Natural killer cell (primary cell): ENCODE results near the gene TMEM132A. TPM values are rescaled to one million over a fixed set of nuclear protein-coding genes. Genes with fewer than 3 reads are reported as not detected.

Experiments used
- ATAC-seq, 3 donors: fragments of 150-1000 bp in 2 of 3; fragments of 200-7000 bp in 1 of 3; cut with Tn5 transposase; 1 replicate in 1 of 3; 2 replicates in 2 of 3; pipeline ENCODE4 v1.10.0; 2021; ENCODE audit warnings: mild to moderate bottlenecking in 2 of 3, moderate library complexity in 2 of 3
- DNase-seq, 2 donors: peaks; one replicate each; pipeline versions ENCODE4 v3.0.0 to v3.0.0-alpha.2; 2013 to 2021; ENCODE audit warnings: mixed read lengths in 1 of 2
- H3K27ac ChIP-seq: one replicate; pipeline ENCODE4 v1.5.1; 2013; ENCODE audit warnings: mild to moderate bottlenecking, low read length
- H3K27me3 ChIP-seq: one replicate; pipeline ENCODE4 v1.6.1; 2013; ENCODE audit warnings: low read length; ENCODE audit not compliant: control insufficient read depth, insufficient read depth
- H3K36me3 ChIP-seq: one replicate; pipeline ENCODE4 v1.6.1; 2013; ENCODE audit warnings: low read length; ENCODE audit not compliant: control insufficient read depth, insufficient read depth
- H3K4me1 ChIP-seq: one replicate; pipeline ENCODE4 v1.6.1; 2013; ENCODE audit warnings: low read length; ENCODE audit not compliant: control insufficient read depth, insufficient read depth
- H3K4me3 ChIP-seq: one replicate; pipeline ENCODE4 v1.5.1; 2013; ENCODE audit warnings: low read length
- H3K9me3 ChIP-seq: one replicate; pipeline ENCODE4 v1.6.1; 2013; ENCODE audit warnings: low read length; ENCODE audit not compliant: control insufficient read depth, insufficient read depth
- H3K27ac Mint-ChIP-seq, 2 donors: one replicate each; pipeline ENCODE4 v1.8.0; 2022; ENCODE audit warnings: mild to moderate bottlenecking in 2 of 2, mixed read lengths in 2 of 2, moderate library complexity in 1 of 2
- H3K27me3 Mint-ChIP-seq, 2 donors: one replicate each; pipeline ENCODE4 v1.8.0; 2022; ENCODE audit warnings: low read depth in 2 of 2, mixed read lengths in 2 of 2
- H3K36me3 Mint-ChIP-seq: one replicate; pipeline ENCODE4 v1.8.0; 2022; ENCODE audit warnings: mixed read lengths
- H3K4me1 Mint-ChIP-seq, 2 donors: one replicate each; pipeline ENCODE4 v1.8.0; 2022; ENCODE audit warnings: mixed read lengths in 2 of 2
- H3K4me3 Mint-ChIP-seq: one replicate; pipeline ENCODE4 v1.8.0; 2022; ENCODE audit warnings: mild to moderate bottlenecking, moderate library complexity, mixed read lengths
- H3K9me3 Mint-ChIP-seq, 2 donors: one replicate each; pipeline ENCODE4 v1.8.0; 2022; ENCODE audit warnings: mixed read lengths in 2 of 2
- CTCF ChIP-seq: fragments of 200-600 bp; IDR thresholded peaks from one replicate; pipeline ENCODE4 v1.8.0; 2022; ENCODE audit warnings: antibody characterized with exemption
- WGBS: methylation state at CpG from one replicate; pipeline ENCODE4 v1.1.7; 2013; ENCODE audit warnings: missing lambda C conversion rate; ENCODE audit not compliant: insufficient coverage; 5-methylcytosine and 5-hydroxymethylcytosine counted together
- intact Hi-C: fragments of 100-400 bp; cut with micrococcal nuclease; formaldehyde crosslinking; loops from one replicate; pipeline ENCODE4 v1.14.2; 2022
- total RNA-seq, 4 donors: library from RNA; stranded (reverse); fragments of 120-200 nt in 1 of 4; gene quantifications; one replicate each; pipeline versions ENCODE4 v1.2.3 to v1.2.4, GENCODE V29; 2013 to 2022

Gene TMEM132A
- total RNA-seq, 3 donors from 2014 or later (not counting 1 experiment from before 2014, with no cell fraction given) = not detected

GRCh38 chr11:60918939-60919265, 5.4 kb upstream of the TMEM132A start:
- intact Hi-C loops = no loop called here
- Histone ChIP-seq H3K4me3 (no peak overlapping the region), H3K36me3 (peaks cover 36% of the 10 kb centered on the region), H3K27ac (no peak overlapping the region), H3K4me1 (peaks cover 34% of the 10 kb centered on the region), H3K27me3 (peaks cover 6% of the 10 kb centered on the region), H3K9me3 (no peaks in the 10 kb centered on the region)
- no peak overlapping the region for H3K27ac Mint-ChIP-seq
- H3K4me1 Mint-ChIP-seq = peaks cover 39% of the 10 kb centered on the region in 2 donors
- H3K4me3 Mint-ChIP-seq = no peak overlapping the region
- DNase-seq = no peak
- 80% methylated on average over 2 of the region's 2 CpGs for WGBS
- H3K9me3 Mint-ChIP-seq = no peaks in the 10 kb centered on the region
- ATAC-seq = no peak
- TF ChIP-seq CTCF = no peak
- H3K36me3 Mint-ChIP-seq = peaks cover 8% of the 10 kb centered on the region
- H3K27me3 Mint-ChIP-seq = peaks cover 0 to 2% of the 10 kb centered on the region in 2 donors

- WGBS = 71% methylated on average over 1 of the region's 1 CpG
- peaks cover 38% of the 10 kb centered on the region for H3K4me1 ChIP-seq
- TF ChIP-seq CTCF = no peak
- peaks cover 35% of the 10 kb centered on the region in 2 donors for H3K4me1 Mint-ChIP-seq
- H3K27me3 ChIP-seq = peaks cover 9% of the 10 kb centered on the region
- no peak overlapping the region for H3K4me3 ChIP-seq
- intact Hi-C loops = no loop called here
- H3K36me3 ChIP-seq = peaks cover 36% of the 10 kb centered on the region
- H3K4me3 Mint-ChIP-seq = no peak overlapping the region
- peaks cover 0 to 2% of the 10 kb centered on the region in 2 donors for H3K27me3 Mint-ChIP-seq
- peaks cover 8% of the 10 kb centered on the region for H3K36me3 Mint-ChIP-seq
- no peaks in the 10 kb centered on the region for H3K9me3 Mint-ChIP-seq
- DNase-seq = no peak
- no peak overlapping the region for H3K27ac Mint-ChIP-seq
- ATAC-seq = no peak
- no peaks in the 10 kb centered on the region for H3K9me3 ChIP-seq
- no peak overlapping the region for H3K27ac ChIP-seq
Observed at GRCh38 chr11:60919320-60919719, 4.9 kb upstream of the TMEM132A start.

GRCh38 chr11:60919956-60920355, 4.3 kb upstream of the TMEM132A start:
- Histone ChIP-seq H3K27me3 (peaks cover 13% of the 10 kb centered on the region), H3K4me1 (peaks cover 38% of the 10 kb centered on the region), H3K27ac (no peak overlapping the region), H3K4me3 (no peak overlapping the region), H3K36me3 (peaks cover 36% of the 10 kb centered on the region), H3K9me3 (no peaks in the 10 kb centered on the region)
- no peak for TF ChIP-seq CTCF
- no peaks in the 10 kb centered on the region for H3K9me3 Mint-ChIP-seq
- H3K4me1 Mint-ChIP-seq = peaks cover 32 to 34% of the 10 kb centered on the region in 2 donors
- H3K36me3 Mint-ChIP-seq = peaks cover 8% of the 10 kb centered on the region
- DNase-seq (no peak), ATAC-seq (no peak)
- WGBS = 94% methylated on average over 2 of the region's 2 CpGs
- H3K27ac Mint-ChIP-seq = no peak overlapping the region
- peaks cover 0 to 4% of the 10 kb centered on the region in 2 donors for H3K27me3 Mint-ChIP-seq
- H3K4me3 Mint-ChIP-seq = no peak overlapping the region
- intact Hi-C loops = no loop called here

GRCh38 chr11:60921259-60921658, 3.0 kb upstream of the TMEM132A start:
- peaks cover 19 to 26% of the 10 kb centered on the region in 2 donors for H3K4me1 Mint-ChIP-seq

More at GRCh38 chr11:60921259-60921658, 3.0 kb upstream of the TMEM132A start:
- Histone ChIP-seq H3K9me3 (no peaks in the 10 kb centered on the region), H3K36me3 (peaks cover 36% of the 10 kb centered on the region), H3K27me3 (peaks cover 19% of the 10 kb centered on the region), H3K4me3 (no peak overlapping the region), H3K27ac (no peak overlapping the region), H3K4me1 (peaks cover 32% of the 10 kb centered on the region)
- H3K4me3 Mint-ChIP-seq = no peak overlapping the region
- H3K9me3 Mint-ChIP-seq = no peaks in the 10 kb centered on the region
- 96% methylated on average over 11 of the region's 11 CpGs for WGBS
- intact Hi-C loops = no loop called here
- peaks cover 8% of the 10 kb centered on the region for H3K36me3 Mint-ChIP-seq
- H3K27ac Mint-ChIP-seq = no peak overlapping the region
- DNase-seq = no peak
- TF ChIP-seq CTCF = no peak
- H3K27me3 Mint-ChIP-seq = peaks cover 2 to 14% of the 10 kb centered on the region in 2 donors
- ATAC-seq = no peak
